Fibroblast of mammary gland (primary cell): ENCODE results near the gene PGLYRP4.

ENCODE experiments used
- DNase-seq: peaks from one replicate; pipeline ENCODE4 v3.0.0-alpha.2; 2010; ENCODE audit warnings: low read depth
- H3K4me3 ChIP-seq: 2 replicates; pipeline ENCODE4 v1.5.1; 2011; ENCODE audit warnings: low read depth, mild to moderate bottlenecking, low read length, moderate library complexity; ENCODE audit not compliant: control insufficient read depth
- CTCF ChIP-seq: conservative IDR thresholded peaks from 2 replicates; pipeline ENCODE4 v1.5.1; 2011; ENCODE audit warnings: low read depth, low read length, inconsistent platforms; ENCODE audit not compliant: control insufficient read depth, insufficient read depth

The PGLYRP4 gene

GRCh38 chr1:153389401-153389800 is 40.8 kb upstream of the PGLYRP4 start:
- H3K4me3 ChIP-seq: no peak overlapping the region
- TF ChIP-seq CTCF: no peak

GRCh38 chr1:153387785-153388184 is 39.1 kb upstream of the PGLYRP4 start:
- no peak for DNase-seq
- no peak overlapping the region for H3K4me3 ChIP-seq
- no peak for TF ChIP-seq CTCF

More at GRCh38 chr1:153389401-153389800, 40.8 kb upstream of the PGLYRP4 start:
- no peak for DNase-seq

GRCh38 chr1:153387001-153387400 is 38.4 kb upstream of the PGLYRP4 start:
- no peak for TF ChIP-seq CTCF
- no peak for DNase-seq
- H3K4me3 ChIP-seq: no peak overlapping the region

GRCh38 chr1:153386500-153386901 is 37.9 kb upstream of the PGLYRP4 start:
- DNase-seq: no peak
- TF ChIP-seq CTCF: no peak
- H3K4me3 ChIP-seq: no peak overlapping the region

- no peak overlapping the region for H3K4me3 ChIP-seq
- no peak for DNase-seq
- TF ChIP-seq CTCF: no peak
Observed at GRCh38 chr1:153384958-153385580, 36.4 kb upstream of the PGLYRP4 start.

GRCh38 chr1:153380711-153381110 is 32.1 kb upstream of the PGLYRP4 start:
- no peak for TF ChIP-seq CTCF
- no peak for DNase-seq
- H3K4me3 ChIP-seq: no peak overlapping the region

- TF ChIP-seq CTCF: no peak
- H3K4me3 ChIP-seq: no peak overlapping the region
- no peak for DNase-seq
Observed at GRCh38 chr1:153379591-153379990, 30.9 kb upstream of the PGLYRP4 start.
